Measurements from ENCODE around the gene RIOK3.
"Not testable (repeated sequence)": the region's sequence is repeated elsewhere in the genome, so short reads cannot be mapped to it uniquely, and the experiment has no call there.

RIOK3 gene, protein sequence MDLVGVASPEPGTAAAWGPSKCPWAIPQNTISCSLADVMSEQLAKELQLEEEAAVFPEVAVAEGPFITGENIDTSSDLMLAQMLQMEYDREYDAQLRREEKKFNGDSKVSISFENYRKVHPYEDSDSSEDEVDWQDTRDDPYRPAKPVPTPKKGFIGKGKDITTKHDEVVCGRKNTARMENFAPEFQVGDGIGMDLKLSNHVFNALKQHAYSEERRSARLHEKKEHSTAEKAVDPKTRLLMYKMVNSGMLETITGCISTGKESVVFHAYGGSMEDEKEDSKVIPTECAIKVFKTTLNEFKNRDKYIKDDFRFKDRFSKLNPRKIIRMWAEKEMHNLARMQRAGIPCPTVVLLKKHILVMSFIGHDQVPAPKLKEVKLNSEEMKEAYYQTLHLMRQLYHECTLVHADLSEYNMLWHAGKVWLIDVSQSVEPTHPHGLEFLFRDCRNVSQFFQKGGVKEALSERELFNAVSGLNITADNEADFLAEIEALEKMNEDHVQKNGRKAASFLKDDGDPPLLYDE

DNA sequence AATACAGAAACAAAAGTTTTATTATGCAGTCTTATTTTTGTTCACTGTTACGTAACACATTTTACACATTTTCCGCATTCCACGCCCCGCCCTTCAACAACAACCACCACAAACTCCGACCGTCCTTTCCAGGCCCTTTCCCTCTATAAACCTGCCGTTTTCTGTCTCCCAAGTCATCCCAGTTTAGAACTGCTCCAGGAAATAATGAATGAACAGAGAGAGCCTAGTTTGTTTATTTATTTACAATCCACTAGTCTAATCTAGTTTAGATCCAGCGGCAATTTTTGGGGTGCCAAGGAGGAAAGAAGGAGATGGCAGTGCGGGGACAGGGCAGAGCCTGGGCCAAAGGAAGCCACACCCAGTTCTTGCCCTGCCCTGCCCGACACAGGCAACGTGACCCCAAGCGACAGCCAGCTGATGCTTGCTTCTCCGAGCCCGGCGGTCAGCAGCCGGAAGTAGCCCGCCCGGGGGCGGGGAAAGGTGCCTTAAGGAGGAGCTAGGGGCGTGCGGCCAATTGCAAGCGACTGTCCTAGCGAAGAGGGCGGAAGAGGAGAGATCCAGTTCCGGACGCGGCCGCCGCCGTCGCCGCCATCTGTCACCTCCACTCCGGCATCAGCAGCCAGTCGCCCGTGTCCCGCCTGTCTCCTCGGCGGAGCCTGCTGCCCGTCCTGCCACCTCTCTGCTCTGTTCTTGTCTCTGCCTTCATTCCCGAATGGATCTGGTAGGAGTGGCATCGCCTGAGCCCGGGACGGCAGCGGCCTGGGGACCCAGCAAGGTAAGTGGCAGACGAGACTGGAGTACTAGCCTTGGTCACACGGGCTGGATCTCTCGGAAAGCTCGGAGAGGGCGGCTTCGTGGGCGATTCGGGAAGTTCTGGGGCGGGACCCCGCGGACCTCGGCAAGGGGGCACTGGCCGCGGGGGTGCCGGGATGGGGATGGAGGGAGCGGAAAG, at the start of gene RIOK3:
RIOK3 (plus strand) TSS at position 560 of the 952 bp plus-strand sequence; CDS start at position 713, 153 bp downstream.
- peak; percentile 82 for DNase-seq (ENCODE audit: low read depth)

DNA sequence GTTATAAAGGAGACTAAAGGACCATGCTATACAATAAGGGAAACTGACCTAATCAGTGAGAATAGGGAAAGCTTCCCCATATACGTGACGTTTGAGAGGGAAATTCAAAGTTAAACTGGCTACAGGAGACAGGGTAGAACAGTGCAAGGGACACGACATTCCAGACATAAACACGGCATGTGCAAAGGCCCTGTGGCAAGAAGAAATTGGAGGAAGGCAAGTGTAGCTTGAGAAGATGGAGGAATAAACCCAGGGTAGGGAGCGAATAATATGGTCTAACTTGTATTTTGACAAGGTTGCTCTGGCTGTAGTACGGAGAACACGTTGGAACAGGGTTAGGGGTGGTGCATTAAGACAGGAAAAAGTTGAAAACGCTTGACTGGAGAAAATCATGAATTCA, 49.8 kb upstream of the RIOK3 start:
- no peak for DNase-seq (ENCODE audit: low read depth)

DNA sequence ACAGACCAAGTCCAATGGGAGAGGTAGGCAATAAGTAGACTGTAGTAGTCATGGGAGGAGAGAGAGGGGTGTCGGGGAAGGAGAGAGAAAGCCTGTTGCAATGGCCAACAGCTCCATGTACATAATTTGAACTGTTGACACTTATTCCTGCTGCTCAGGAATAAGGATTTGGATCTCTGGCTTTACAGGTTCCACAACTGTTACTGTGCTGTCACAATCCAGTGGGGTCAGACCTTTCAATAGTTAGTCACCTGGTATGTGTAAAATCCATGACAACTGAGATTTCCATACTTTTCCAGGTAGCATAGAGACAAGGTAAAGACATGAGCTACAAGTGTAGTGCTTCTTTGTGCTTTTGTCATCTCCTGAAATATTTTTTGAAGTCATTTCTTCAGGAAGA, 47.5 kb upstream of the RIOK3 start:
- no peak for DNase-seq (ENCODE audit: low read depth)

- DNase-seq (ENCODE audit: low read depth) = no peak
Measured at GRCh38 chr18:23406271-23406787, 46.8 kb upstream of the RIOK3 start.

DNA sequence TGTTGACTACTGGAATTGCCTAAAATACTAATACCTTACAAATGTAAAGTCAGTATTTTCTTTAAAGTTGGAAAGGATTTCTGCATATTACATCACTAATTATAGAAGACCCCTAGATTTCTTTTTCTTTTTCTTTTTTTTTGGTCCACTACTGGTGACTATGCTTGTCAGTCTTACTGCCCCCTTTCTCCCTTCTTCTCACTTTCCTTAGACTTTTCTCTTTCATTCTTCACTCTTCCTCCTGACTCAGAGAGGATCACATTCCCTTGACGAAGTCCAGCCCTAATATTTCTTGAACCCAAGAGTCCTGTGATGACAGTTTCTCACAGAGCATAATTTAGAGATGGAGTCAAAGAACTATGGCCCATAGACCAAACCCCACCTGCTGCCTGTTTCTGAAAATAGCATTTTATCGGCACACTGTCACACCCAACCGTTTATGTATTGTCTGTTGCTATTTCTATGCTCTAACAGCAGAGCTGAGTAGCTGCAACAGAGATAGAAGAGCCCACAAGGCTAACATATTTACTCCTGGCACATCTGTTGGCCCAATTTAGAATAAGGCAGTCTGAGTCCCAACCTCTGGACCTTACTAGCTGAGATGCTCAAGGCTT, 40.6 kb upstream of the RIOK3 start:
- no peak for DNase-seq (ENCODE audit: low read depth)

DNA sequence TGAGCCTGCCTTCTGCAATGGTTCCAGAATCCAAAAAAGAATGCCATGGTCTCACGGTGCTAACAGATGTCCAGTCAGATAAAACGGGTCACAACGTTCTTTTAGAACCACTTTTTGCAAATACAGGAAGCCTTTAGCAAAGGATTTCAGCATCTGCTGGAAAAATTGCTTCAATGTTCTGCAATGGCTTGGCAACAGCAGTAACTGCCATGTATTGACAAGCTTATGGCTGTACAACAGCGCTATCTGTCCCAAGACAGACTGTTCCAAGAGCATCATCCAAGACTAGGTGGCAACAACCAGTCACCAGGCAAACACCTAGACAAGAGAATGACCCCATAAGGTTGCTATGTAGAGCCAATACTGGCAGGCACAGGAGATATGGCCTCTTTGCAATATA, 37.6 kb upstream of the RIOK3 start:
- DNase-seq (ENCODE audit: low read depth) = no peak

GRCh38 chr18:23416298-23416697, 36.8 kb upstream of the RIOK3 start:
- no peak for DNase-seq (ENCODE audit: low read depth)

- no peak for DNase-seq (ENCODE audit: low read depth)
Measured at GRCh38 chr18:23421277-23421676, 31.8 kb upstream of the RIOK3 start.

- no peak for DNase-seq (ENCODE audit: low read depth)
Measured at GRCh38 chr18:23422751-23423418, 30.2 kb upstream of the RIOK3 start.

- no peak for DNase-seq (ENCODE audit: low read depth)
Measured at GRCh38 chr18:23424616-23425015, 28.5 kb upstream of the RIOK3 start.

GRCh38 chr18:23428821-23429220, 24.3 kb upstream of the RIOK3 start:
- no peak for DNase-seq (ENCODE audit: low read depth)

- not testable (repeated sequence) for DNase-seq (ENCODE audit: low read depth)
Measured at GRCh38 chr18:23429538-23429937, 23.5 kb upstream of the RIOK3 start.

- no peak for DNase-seq (ENCODE audit: low read depth)
Measured at GRCh38 chr18:23433360-23433759, 19.7 kb upstream of the RIOK3 start.

DNA sequence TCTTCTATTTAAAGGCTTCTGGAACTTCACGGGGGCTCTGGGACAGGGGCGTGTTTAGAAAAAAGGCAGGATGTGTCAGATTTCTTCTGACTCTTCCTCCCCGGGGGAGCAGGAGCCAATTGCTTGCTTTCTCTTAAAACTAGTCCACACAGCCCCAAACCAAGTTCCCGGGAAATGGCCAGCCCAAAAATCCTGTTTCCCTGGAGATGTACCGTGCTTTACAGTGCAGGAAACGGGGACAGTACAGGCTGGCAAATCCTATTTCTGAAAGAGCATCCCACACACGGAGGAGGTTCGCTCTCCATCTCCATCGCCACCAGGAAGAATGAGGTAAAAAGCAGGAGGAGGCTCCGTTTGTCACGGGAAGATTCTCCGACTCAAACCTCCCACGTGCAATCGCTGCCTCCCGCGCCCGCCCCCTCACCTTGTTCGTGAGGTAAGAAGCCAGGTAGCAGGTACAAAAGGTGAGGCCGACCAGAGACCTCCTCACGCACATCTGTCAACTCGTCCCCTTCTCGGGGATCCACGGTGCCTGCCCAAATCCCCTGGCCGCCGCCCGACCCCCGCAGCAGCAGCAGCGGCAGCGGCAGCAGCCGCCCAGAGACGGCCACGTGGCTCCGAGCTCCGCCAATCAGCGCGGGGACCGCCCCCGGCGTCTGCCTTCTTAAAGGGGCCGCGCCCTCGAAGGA, 15.6 kb upstream of the RIOK3 start:
- DNase-seq (ENCODE audit: low read depth) = peak; percentile 67

DNA sequence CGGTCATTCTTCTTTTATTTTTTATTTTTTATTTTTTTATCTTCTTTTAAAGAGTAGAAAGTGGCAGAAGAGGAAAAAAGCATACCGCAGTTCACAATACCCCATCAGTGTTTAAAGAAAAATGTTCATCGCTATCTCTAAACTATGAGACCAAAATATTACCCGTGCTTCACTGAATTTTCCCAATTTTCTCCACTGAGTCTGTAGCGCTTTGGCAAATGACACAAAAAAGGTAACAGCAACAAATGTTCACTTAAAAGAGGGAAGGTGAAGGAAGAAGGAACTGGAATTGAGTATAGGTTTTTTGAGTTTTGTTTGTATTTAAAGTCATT, 15.1 kb upstream of the RIOK3 start:
- DNase-seq (ENCODE audit: low read depth) = no peak

DNA sequence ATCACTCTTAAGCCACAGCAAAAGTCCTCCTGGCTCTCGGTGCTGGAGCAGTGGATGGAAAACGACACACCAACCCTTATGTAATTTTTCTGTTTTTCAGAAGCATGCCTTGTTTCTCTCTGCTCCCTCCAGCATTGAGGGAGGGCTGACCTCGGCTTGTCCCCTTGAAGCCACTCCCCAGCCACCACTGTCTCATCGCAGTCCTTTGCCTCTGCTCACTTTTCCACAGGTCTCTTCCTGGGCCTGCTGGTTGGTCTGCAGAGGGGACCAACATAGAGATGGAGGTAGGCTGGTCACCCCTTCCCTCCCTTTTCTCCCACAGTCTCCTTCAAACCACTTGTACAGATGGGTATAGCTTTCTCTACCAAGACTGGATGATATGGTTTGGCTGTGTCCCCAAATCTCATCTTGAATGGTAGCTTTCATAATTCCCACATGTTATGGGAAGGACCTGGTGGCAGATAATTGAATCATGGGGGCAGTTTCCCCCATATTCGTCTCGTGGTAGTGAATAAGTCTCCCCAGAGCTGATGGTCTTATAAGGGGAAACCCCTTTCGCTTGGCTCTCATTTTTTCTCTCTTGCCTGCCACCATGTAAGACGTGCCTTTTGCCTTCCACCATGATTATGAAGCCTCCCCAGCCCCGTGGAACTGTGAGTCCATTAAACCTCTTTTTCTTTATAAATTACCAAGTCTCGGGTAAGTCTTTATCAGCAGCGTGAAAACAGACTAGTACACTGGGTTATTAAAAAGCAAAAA, 14.3 kb upstream of the RIOK3 start:
- no peak for DNase-seq (ENCODE audit: low read depth)

DNA sequence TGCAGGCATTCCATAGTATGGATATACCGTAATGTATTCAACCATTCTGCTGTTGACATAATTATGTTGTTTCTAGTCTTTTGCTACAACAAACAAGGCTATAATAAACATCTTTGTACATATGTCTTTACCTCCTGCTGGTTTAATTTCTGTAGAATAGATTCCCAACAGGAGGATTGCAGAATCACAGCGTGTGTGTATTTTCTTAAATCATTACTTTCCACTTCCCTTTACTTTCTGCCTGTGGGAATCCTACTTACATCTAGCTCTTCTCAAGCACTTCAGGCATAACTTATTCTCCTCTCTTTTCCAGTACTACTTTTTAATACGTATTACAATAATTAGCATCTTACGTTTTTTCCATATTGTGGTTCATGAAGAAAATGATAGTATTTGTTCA, 13.0 kb upstream of the RIOK3 start:
- DNase-seq (ENCODE audit: low read depth) = no peak

DNA sequence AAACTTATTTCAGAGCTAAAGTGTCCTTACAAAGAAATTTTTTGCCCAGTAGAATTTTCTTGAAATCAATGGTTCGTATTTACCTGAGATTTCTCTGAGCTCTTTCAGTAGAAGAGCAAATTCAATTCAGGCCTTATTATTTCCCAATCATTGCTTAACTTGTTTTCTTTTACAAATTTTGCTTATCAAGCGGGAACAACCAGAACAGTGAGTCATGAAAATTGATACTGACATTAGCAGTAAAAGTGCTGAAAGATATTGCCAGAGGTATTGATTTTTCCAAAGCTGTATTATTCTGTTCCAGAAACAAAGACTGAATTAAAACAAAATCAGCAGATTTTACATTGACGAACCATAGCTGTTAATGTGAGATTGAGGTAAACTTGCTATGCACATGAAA, 10.1 kb upstream of the RIOK3 start:
- no peak for DNase-seq (ENCODE audit: low read depth)

DNA sequence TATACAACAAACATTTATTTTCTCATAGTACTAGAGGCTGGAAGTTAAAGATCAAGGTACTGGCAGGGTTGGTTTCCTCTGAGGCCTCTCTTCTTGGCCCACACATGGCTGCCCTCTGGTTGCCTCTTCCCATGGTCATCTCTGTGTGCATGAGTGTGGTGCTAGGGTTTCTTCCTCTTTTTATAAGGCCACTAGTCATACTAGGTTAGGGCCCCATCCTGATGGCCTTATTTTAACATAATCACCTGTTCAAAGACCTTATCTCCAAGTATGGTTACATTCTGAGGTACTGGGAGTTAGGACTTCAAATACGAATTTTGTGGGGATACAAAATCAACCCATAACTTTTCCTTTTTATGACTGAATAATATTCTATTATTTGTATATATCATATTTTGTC, 4.8 kb upstream of the RIOK3 start:
- DNase-seq (ENCODE audit: low read depth) = no peak

DNA sequence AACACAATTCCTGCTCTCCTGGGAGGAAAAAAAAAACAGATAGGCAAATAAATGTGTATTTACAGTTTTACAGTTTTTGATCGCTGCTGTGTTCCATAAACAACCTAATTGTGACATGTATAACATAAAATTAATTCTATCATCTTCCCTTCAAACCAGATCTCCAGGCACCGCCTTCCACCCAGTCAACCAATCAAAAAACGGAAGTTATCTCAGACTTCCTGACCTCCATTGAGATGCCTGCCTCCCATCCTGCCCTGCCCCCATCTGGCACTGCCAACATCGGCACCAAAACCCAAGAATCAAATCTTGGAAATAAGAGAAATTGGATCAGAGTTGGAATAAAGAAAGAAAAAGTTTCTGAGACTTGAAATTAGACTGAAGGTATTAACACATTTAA, 3.1 kb upstream of the RIOK3 start:
- no peak for DNase-seq (ENCODE audit: low read depth)
